HG02852 (cell line): ENCODE measurements around the gene UQCRQ.

Experiments used
- ATAC-seq: cut with Tn5 transposase; IDR thresholded peaks from one replicate; pipeline ENCODE4 v1.9.1; 2021; ENCODE audit warnings: mild to moderate bottlenecking, moderate library complexity; ENCODE audit not compliant: unreplicated experiment

UQCRQ gene

GRCh38 chr5:132866342-132867045, at the start of gene UQCRQ, which contains the start of gene GDF9:
Gene UQCRQ (plus strand): TSS chr5:132866642. CDS start chr5:132866882, 240 bp downstream.
Gene GDF9 (minus strand): TSS chr5:132866469. CDS start chr5:132864533, 1,936 bp downstream.
- peak; percentile 99 for ATAC-seq

- ATAC-seq: no peak
Observed at GRCh38 chr5:132817011-132817410, 49.4 kb upstream of the UQCRQ start.

- no peak for ATAC-seq
Observed at GRCh38 chr5:132819468-132819867, 47.0 kb upstream of the UQCRQ start.

GRCh38 chr5:132820162-132820754, 46.2 kb upstream of the UQCRQ start:
- ATAC-seq: peak; percentile 81

GRCh38 chr5:132821350-132821749, 45.1 kb upstream of the UQCRQ start:
- ATAC-seq: no peak

GRCh38 chr5:132821791-132822190, 44.7 kb upstream of the UQCRQ start:
- no peak for ATAC-seq

GRCh38 chr5:132822650-132823480, 43.6 kb upstream of the UQCRQ start:
- no peak for ATAC-seq

- no peak for ATAC-seq
Observed at GRCh38 chr5:132823481-132824050, 42.9 kb upstream of the UQCRQ start.

- ATAC-seq: no peak
Observed at GRCh38 chr5:132824426-132824825, 42.0 kb upstream of the UQCRQ start.

- ATAC-seq: no peak
Observed at GRCh38 chr5:132825033-132825833, 41.2 kb upstream of the UQCRQ start.

GRCh38 chr5:132825834-132826391, 40.5 kb upstream of the UQCRQ start:
- ATAC-seq: no peak

GRCh38 chr5:132826424-132827082, 39.9 kb upstream of the UQCRQ start:
- no peak for ATAC-seq

GRCh38 chr5:132827943-132828673, 38.3 kb upstream of the UQCRQ start:
- no peak for ATAC-seq

GRCh38 chr5:132828846-132829494, 37.5 kb upstream of the UQCRQ start:
- no peak for ATAC-seq

- peak; percentile 79 for ATAC-seq
Observed at GRCh38 chr5:132829742-132830435, 36.6 kb upstream of the UQCRQ start.

GRCh38 chr5:132830436-132831094, 35.9 kb upstream of the UQCRQ start, which contains the start of gene SHROOM1:
Gene SHROOM1 (minus strand): TSS chr5:132830647. CDS start chr5:132826140, 4,507 bp downstream.
- ATAC-seq: peak; percentile 72
